Gastrocnemius medialis (tissue), 4 donors: ENCODE measurements around the gene ANKH.

Experiments used
- POLR2A ChIP-seq, 2 donors: fragments of 450-650 bp; IDR thresholded peaks; one replicate each; pipeline ENCODE4 v1.6.1; 2017; ENCODE audit warnings: antibody characterized with exemption in 2 of 2, mild to moderate bottlenecking in 2 of 2, moderate library complexity in 2 of 2
- TF ChIP-seq, protein P1 (sequence below), 5 experiments: fragments of 450-650 bp in 3 of 5; fragments of 200-600 bp in 2 of 5; sonication (generic) in 2 of 5; IDR thresholded peaks in 4 of 5; conservative IDR thresholded peaks in 1 of 5; 1 replicate in 4 of 5; 2 replicates in 1 of 5; pipeline ENCODE4 v1.5.1; 2016 to 2019; ENCODE audit warnings: antibody characterized with exemption in 5 of 5, mild to moderate bottlenecking in 3 of 5, moderate library complexity in 3 of 5

DNA sequence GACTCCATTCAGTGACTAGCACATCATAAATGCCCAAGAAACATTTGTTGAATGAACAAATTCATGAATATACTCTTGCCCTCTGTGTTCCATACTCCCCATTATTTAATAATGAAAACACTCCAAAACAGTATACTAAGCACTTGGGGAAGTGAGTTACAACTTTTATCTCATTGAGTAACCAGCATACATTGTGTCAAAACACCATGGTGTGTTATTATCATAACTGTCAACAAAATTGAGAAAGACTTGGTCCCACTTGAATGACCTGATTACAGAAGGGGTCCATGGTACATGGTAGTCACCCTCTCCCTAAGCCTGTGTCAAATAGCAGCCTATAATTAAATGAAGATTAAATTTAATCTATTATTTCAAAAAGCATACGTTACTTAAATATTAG, 16.2 kb downstream of the ANKH start:
- no peak for TF ChIP-seq POLR2A (IDR thresholded peaks at IDR 0.05)
- TF ChIP-seq, protein P1, sequence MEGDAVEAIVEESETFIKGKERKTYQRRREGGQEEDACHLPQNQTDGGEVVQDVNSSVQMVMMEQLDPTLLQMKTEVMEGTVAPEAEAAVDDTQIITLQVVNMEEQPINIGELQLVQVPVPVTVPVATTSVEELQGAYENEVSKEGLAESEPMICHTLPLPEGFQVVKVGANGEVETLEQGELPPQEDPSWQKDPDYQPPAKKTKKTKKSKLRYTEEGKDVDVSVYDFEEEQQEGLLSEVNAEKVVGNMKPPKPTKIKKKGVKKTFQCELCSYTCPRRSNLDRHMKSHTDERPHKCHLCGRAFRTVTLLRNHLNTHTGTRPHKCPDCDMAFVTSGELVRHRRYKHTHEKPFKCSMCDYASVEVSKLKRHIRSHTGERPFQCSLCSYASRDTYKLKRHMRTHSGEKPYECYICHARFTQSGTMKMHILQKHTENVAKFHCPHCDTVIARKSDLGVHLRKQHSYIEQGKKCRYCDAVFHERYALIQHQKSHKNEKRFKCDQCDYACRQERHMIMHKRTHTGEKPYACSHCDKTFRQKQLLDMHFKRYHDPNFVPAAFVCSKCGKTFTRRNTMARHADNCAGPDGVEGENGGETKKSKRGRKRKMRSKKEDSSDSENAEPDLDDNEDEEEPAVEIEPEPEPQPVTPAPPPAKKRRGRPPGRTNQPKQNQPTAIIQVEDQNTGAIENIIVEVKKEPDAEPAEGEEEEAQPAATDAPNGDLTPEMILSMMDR (IDR thresholded peaks at IDR 0.05 in 4 of 5, conservative IDR thresholded peaks at IDR 0.05 in 1 of 5): no peak
